ENCODE measurements around the gene SSTR5.
A peak's percentile ranks its signal among the peaks of the same experiment; 100 is the strongest.

SSTR5 gene

GRCh38 chr16:1053700-1054368 lies 18.7 kb upstream of the SSTR5 start:
- no peak for DNase-seq (ENCODE audit: extremely low read depth in 1 of 2, low read depth in 1 of 2)

- no peak for DNase-seq (ENCODE audit: extremely low read depth in 1 of 2, low read depth in 1 of 2)
Measured at GRCh38 chr16:1054660-1055556, 17.6 kb upstream of the SSTR5 start.

DNA sequence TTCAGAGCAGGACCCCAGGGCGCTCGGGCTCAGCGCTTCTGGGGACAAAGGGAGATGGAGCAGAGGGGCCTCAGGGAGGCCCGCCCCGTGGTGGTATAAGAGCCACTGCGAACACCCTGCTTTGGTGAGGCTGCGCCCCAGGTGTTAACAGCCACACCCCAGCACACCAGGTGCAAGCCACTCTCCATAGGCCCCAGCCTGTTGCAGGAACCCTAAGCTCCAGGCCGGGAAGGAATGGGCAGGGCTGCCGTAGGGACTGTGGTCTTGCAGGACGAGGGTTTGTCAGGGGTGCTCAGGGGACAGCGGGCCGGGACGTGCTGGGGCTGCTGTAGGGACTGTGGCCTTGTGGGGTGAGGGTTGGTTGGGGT lies 17.0 kb upstream of the SSTR5 start:
- no peak for DNase-seq (ENCODE audit: extremely low read depth in 1 of 2, low read depth in 1 of 2)

DNA sequence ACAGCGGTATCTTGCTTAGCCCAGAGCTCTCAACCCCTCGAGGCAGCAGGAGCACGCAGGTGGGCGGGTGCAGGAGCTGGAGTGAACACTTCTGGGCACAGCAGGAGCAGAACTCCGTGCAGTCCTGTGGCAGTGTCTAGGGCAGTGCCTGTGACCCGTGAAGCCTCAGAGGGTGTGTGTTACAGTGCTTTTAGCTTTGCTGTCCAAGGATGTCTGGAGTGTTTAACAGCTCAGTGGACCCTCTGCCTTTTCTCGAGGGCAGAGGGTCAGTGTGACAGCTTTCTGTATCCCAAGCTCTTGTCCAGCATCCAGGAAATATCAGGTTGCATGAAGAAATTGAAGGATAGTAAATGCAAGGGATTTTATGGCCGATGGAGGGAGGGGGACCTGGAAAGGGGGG lies 16.4 kb upstream of the SSTR5 start:
- no peak for DNase-seq (ENCODE audit: extremely low read depth in 1 of 2, low read depth in 1 of 2)

- DNase-seq (ENCODE audit: extremely low read depth in 1 of 2, low read depth in 1 of 2) = peak; percentile 32 to 34
Measured at GRCh38 chr16:1057252-1057932, 15.2 kb upstream of the SSTR5 start.

DNA sequence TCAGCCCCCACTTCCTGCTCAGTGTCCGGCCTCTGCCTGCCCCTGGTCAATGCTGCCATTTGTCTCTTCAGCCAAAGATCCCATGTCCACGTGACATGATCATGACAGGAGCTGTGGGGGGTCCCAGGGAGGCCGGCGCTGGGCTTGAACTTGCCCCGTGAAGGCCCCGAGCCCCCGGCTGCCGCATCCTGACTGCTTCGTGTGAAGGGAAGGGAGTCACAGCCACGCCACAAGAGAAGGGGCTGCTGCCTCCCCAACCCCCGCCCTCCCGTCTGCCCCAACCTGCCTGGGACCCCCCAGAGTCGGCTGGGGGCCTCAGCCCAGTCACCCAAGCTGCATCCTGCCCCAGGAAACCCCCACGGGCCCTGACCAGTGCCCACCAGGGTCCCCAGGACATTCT lies 14.3 kb upstream of the SSTR5 start:
- no peak for DNase-seq (ENCODE audit: extremely low read depth in 1 of 2, low read depth in 1 of 2)

GRCh38 chr16:1059310-1059709 lies 13.2 kb upstream of the SSTR5 start:
- no peak for DNase-seq (ENCODE audit: extremely low read depth in 1 of 2, low read depth in 1 of 2)

DNA sequence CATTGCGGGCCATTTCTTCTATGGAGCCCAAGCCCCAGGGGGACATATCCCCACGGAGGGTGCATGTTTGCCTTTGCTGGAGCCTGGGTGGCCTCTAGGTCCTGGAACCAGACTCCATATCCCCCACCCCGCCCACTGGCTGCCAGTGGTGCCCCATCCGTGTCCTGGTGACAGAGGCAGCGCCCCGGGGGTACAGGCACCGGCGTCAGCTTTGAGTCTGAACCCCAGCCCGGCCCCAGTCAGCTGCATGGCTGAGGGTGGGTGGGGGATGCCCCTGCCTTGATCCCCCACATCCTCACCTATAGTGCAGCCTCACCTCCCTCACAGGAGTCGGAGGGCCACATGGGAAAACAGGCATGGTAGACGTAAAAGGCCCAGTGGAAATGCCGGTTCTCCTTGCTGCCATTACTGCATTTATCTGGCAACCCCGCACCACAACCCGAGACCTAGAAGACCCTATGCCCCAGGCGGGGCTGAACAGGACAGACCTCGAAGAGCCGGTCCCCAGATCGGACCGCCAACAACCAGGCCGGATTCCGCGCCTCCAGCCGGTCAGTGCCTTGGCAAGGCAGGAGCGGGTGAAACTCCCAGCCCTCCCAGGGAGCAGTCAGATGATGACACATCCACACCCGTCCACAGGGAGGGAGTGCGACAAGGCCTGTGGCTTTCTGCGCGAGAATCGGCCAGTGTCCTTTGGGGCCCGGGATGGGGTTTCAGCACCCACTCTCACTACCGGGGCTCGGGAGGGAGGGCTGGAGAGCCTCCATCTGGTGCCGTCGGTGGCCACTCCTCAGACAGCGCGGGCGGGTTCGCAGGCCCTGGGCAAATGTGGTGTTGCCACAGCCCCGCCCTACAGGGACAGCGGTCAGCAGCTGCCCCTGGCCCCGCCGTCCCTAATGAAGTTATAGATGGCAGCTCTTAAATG lies 11.9 kb upstream of the SSTR5 start:
- DNase-seq (ENCODE audit: extremely low read depth in 1 of 2, low read depth in 1 of 2) = no peak

- no peak for DNase-seq (ENCODE audit: extremely low read depth in 1 of 2, low read depth in 1 of 2)
Measured at GRCh38 chr16:1061769-1062505, 10.6 kb upstream of the SSTR5 start.

DNA sequence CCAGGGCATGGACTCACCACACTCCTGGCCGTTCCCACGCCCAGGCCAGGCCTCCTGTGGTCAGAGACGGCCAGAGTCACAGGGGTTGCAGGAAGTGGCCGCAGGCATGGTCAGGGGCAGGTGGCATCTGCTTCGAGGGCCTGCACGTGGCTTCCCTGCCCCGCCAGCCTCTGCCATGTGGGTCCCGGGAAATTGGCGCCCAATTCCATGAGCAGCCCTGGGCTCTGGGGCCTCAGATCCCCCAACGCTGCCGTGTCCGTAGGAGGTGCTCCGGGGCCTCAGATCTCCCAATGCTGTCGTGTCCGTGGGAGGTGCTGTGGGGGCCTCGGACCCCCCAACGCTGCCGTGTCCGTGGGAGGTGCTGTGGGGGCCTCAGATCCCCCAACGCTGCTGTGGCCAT lies 9.7 kb upstream of the SSTR5 start:
- no peak for DNase-seq (ENCODE audit: extremely low read depth in 1 of 2, low read depth in 1 of 2)

- no peak for DNase-seq (ENCODE audit: extremely low read depth in 1 of 2, low read depth in 1 of 2)
Measured at GRCh38 chr16:1063728-1064127, 8.8 kb upstream of the SSTR5 start.

DNA sequence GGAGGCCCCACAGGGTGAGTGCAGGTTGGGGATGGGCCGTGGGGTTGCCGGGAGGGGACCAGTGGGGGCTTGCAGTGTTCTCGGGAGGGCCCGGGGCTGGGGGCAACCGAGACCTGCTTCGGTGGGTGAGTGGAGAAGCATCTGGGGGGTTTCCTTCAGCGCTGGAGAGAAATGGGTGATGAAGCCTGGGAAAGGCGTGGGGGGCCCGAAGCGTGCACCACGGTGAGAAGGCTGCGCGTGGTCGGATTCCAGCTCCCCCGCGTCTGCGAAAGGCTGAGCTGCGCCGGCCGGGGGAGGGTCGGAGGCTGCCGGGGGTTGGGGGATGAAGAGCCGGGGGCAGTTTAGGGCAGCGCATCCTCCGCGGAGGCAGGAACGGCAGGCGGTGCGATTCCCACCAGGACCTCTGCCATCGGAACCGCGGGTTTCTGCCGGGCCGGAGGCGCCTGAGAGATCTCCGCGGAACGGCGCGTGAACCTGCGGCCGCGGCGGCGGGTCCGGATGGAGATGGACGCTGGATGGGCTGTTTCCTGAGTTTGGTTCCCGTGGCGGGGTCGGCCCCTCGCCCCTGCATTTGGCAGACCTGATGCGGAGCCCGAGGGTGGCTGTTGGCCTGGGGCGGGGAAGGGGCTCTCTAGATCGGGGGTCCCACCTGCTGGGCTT lies 6.9 kb upstream of the SSTR5 start:
- DNase-seq (ENCODE audit: extremely low read depth in 1 of 2, low read depth in 1 of 2) = no peak

GRCh38 chr16:1066584-1067172 lies 5.9 kb upstream of the SSTR5 start:
- no peak for DNase-seq (ENCODE audit: extremely low read depth in 1 of 2, low read depth in 1 of 2)

GRCh38 chr16:1067629-1068028 lies 4.9 kb upstream of the SSTR5 start:
- DNase-seq (ENCODE audit: extremely low read depth in 1 of 2, low read depth in 1 of 2) = no peak

GRCh38 chr16:1068451-1068850 lies 4.1 kb upstream of the SSTR5 start:
- DNase-seq (ENCODE audit: extremely low read depth in 1 of 2, low read depth in 1 of 2) = no peak

GRCh38 chr16:1069154-1069553 lies 3.4 kb upstream of the SSTR5 start:
- no peak for DNase-seq (ENCODE audit: extremely low read depth in 1 of 2, low read depth in 1 of 2)

DNA sequence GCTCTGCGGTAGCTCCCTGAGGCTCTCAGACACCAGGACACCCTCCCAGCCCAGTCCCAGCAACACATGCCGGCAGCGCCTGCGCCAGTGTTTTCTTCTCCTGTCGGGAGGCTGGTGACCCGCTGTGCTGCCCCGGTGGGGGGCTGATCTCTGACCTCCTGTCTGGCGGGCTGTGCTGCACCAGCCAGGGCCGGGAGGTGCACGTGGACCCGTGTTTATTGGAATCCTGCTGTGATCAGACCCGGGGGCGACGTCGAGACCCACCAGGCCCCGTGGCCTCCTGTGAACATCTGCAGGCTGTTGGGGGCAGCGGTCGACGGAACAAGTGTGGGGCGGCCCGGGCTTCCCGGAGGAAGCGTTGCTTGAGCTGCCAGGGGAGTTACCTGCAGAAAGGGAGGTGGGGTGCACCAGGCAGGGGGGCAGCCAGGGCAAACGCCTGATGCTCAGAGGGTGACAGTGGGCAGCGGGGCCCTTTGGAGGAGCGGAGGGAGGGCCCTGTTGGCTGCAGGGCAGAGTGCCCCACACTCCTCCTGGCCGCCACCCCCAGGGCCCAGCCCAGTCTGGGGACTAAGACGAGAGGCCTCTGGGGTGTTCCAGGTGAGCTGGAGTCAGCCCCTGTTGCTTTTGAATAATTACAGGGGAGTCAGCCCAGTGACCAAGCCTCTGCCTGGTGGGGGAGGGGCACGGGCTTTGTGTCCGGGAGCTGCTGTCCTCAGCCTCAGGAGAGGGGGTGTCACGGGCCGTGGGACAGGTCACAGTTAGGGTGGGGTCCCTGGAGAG lies 2.3 kb upstream of the SSTR5 start:
- no peak for DNase-seq (ENCODE audit: extremely low read depth in 1 of 2, low read depth in 1 of 2)

GRCh38 chr16:1070864-1071408 lies 1.6 kb upstream of the SSTR5 start:
- no peak for DNase-seq (ENCODE audit: extremely low read depth in 1 of 2, low read depth in 1 of 2)
